ENCODE data around the gene PSMD11. TPM values are rescaled to one million over a fixed set of nuclear protein-coding genes. Genes with fewer than 3 reads are reported as not detected.

PSMD11 gene
- total RNA-seq, 1 donor from 2014 or later, result 85.0 TPM

GRCh38 chr17:32488177-32488542, 43.9 kb downstream of the PSMD11 start:
- peaks cover 27% of the 10 kb centered on the region for H3K4me1 Mint-ChIP-seq (ENCODE audit: unreplicated experiment)
- no peak for DNase-seq (ENCODE audit: extremely low spot score, unreplicated experiment)
- peak overlapping the region; percentile 77 for H3K4me3 Mint-ChIP-seq (ENCODE audit: unreplicated experiment)
- no peaks in the 10 kb centered on the region for H3K9me3 Mint-ChIP-seq (ENCODE audit: unreplicated experiment)
- H3K27me3 Mint-ChIP-seq (ENCODE audit: unreplicated experiment), result no peaks in the 10 kb centered on the region
- TF ChIP-seq CTCF (IDR thresholded peaks at IDR 0.05), result no peak
- no peak overlapping the region for H3K27ac Mint-ChIP-seq (ENCODE audit: unreplicated experiment)
- H3K36me3 Mint-ChIP-seq (ENCODE audit: unreplicated experiment), result no peaks in the 10 kb centered on the region

DNA sequence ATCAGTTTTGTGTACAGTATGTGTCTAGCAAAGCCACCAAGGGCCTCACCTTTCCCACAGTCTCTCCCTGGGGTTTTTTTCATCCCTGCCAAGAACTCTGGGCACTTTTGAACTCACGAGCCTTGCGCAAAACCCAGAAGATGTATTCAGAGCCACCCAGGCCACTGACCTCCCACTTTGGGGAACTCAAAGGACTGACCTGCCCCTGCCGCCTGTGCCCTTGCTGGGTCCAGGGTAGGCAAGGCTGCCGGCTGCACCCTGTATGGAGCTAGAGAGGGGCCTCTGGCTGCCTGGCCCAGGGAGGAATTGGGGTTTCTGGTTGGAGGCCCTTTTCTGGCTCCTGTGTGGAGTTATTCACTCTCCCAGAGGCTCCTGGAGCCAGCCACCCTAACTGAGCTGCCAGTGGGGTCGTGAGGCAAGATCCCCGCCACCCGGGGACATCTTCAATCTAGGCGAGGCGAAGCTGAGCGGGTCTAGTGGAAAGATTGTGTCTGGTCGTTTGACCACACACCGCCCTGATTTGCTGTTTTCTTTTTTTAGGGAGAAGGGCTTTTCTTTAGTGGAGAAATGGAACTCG, 44.4 kb downstream of the PSMD11 start:
- Mint-ChIP-seq H3K4me1 (ENCODE audit: unreplicated experiment) (peaks cover 21% of the 10 kb centered on the region), H3K9me3 (ENCODE audit: unreplicated experiment) (no peaks in the 10 kb centered on the region), H3K27ac (ENCODE audit: unreplicated experiment) (no peak overlapping the region), H3K4me3 (ENCODE audit: unreplicated experiment) (peak overlapping the region; percentile 77), H3K27me3 (ENCODE audit: unreplicated experiment) (no peaks in the 10 kb centered on the region), H3K36me3 (ENCODE audit: unreplicated experiment) (no peaks in the 10 kb centered on the region)
- no peak for DNase-seq (ENCODE audit: extremely low spot score, unreplicated experiment)
- TF ChIP-seq CTCF (IDR thresholded peaks at IDR 0.05), result no peak

DNA sequence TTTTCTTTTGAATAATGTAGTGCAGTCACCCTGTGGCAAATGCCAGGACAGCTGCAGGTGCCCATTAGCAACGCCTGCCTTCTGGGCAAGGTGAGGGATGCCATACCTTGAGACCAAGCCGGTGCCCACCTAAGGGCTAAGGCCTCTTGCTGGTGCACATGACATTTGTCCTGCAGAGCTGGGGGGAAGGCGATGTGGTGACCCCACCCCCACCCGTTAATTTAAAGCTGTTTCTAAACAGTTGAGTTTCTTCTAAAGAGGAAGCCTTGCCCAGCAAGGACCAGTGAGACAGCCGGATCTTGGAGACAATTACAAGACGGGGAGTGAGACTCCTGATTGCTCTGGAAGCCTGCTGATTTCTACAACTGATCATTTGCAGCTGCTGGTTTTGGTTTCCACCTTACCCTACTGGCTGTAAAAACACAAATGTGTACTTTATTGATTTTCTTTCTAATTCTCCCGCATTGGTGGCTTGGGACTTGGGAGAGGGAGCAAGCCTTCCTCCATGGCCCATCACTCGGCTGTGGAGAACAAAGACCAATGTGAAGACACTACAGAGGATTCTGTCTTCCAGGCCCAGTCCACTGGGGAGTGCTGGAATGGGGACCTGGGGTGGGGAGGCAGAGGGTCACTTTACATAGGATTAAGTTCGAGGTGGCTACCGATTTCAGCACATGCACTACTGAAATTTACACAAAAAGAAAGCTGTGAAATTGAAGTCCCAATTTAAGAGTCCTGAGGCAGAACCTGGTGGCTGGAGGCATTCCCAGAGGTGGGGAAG, 45.2 kb downstream of the PSMD11 start:
- no peak overlapping the region for H3K4me3 Mint-ChIP-seq (ENCODE audit: unreplicated experiment)
- H3K36me3 Mint-ChIP-seq (ENCODE audit: unreplicated experiment), result no peaks in the 10 kb centered on the region
- TF ChIP-seq CTCF (IDR thresholded peaks at IDR 0.05), result no peak
- no peaks in the 10 kb centered on the region for H3K27me3 Mint-ChIP-seq (ENCODE audit: unreplicated experiment)
- DNase-seq (ENCODE audit: extremely low spot score, unreplicated experiment), result no peak
- H3K9me3 Mint-ChIP-seq (ENCODE audit: unreplicated experiment), result no peaks in the 10 kb centered on the region
- H3K4me1 Mint-ChIP-seq (ENCODE audit: unreplicated experiment), result peaks cover 15% of the 10 kb centered on the region
- no peak overlapping the region for H3K27ac Mint-ChIP-seq (ENCODE audit: unreplicated experiment)

- Mint-ChIP-seq H3K27me3 (ENCODE audit: unreplicated experiment) (no peaks in the 10 kb centered on the region), H3K4me3 (ENCODE audit: unreplicated experiment) (no peak overlapping the region), H3K36me3 (ENCODE audit: unreplicated experiment) (no peaks in the 10 kb centered on the region), H3K27ac (ENCODE audit: unreplicated experiment) (no peak overlapping the region), H3K9me3 (ENCODE audit: unreplicated experiment) (no peaks in the 10 kb centered on the region), H3K4me1 (ENCODE audit: unreplicated experiment) (peaks cover 15% of the 10 kb centered on the region)
- DNase-seq (ENCODE audit: extremely low spot score, unreplicated experiment), result no peak
- no peak for TF ChIP-seq CTCF (IDR thresholded peaks at IDR 0.05)
These were observed 45.8 kb downstream of the PSMD11 start for GRCh38 chr17:32490101-32490482.

GRCh38 chr17:32491371-32492263, 47.3 kb downstream of the PSMD11 start:
- peaks cover 15% of the 10 kb centered on the region for H3K4me1 Mint-ChIP-seq (ENCODE audit: unreplicated experiment)
- no peak for TF ChIP-seq CTCF (IDR thresholded peaks at IDR 0.05)
- H3K4me3 Mint-ChIP-seq (ENCODE audit: unreplicated experiment), result no peak overlapping the region
- no peak for DNase-seq (ENCODE audit: extremely low spot score, unreplicated experiment)
- H3K27me3 Mint-ChIP-seq (ENCODE audit: unreplicated experiment), result no peaks in the 10 kb centered on the region
- no peak overlapping the region for H3K27ac Mint-ChIP-seq (ENCODE audit: unreplicated experiment)
- H3K9me3 Mint-ChIP-seq (ENCODE audit: unreplicated experiment), result no peaks in the 10 kb centered on the region
- H3K36me3 Mint-ChIP-seq (ENCODE audit: unreplicated experiment), result no peaks in the 10 kb centered on the region
